MM.1S (cell line): Measurements from ENCODE around the gene ADGRD1.

Experiments
- DNase-seq: peaks from one replicate; pipeline ENCODE4 v3.0.0-alpha.2; 2015
- H2AFZ ChIP-seq: fragments of 300-600 bp; sonication (generic); 2 replicates; pipeline ENCODE4 v1.6.0; 2016; ENCODE audit warnings: antibody characterized with exemption, low read length
- H3F3A ChIP-seq: fragments of 300-600 bp; sonication (generic); 2 replicates; pipeline ENCODE4 v1.6.1; 2016; ENCODE audit warnings: mild to moderate bottlenecking, antibody characterized with exemption, low read length, moderate library complexity, mixed read lengths; ENCODE audit not compliant: insufficient read depth
- H3K27ac ChIP-seq: fragments of 300-600 bp; sonication (generic); 2 replicates; pipeline ENCODE4 v1.5.1; 2016; ENCODE audit warnings: mild to moderate bottlenecking, low read length
- H3K27me3 ChIP-seq: fragments of 300-600 bp; sonication (generic); replicated peaks from 2 replicates; pipeline ENCODE4 v1.6.0; 2016; ENCODE audit warnings: low read length; ENCODE audit not compliant: insufficient read depth
- H3K36me3 ChIP-seq: fragments of 300-600 bp; sonication (generic); replicated peaks from 2 replicates; pipeline ENCODE4 v1.6.1; 2016; ENCODE audit warnings: mild to moderate bottlenecking, low read length, mixed read lengths; ENCODE audit not compliant: insufficient read depth
- H3K4me1 ChIP-seq: fragments of 300-600 bp; sonication (generic); 2 replicates; pipeline ENCODE4 v1.6.1; 2016; ENCODE audit warnings: low read length, mixed read lengths
- H3K4me2 ChIP-seq: fragments of 300-600 bp; sonication (generic); 2 replicates; pipeline ENCODE4 v1.6.0; 2016; ENCODE audit warnings: low read depth, low read length
- H3K4me3 ChIP-seq: fragments of 300-600 bp; sonication (generic); 2 replicates; pipeline ENCODE4 v1.5.1; 2016; ENCODE audit warnings: low read length, mixed read lengths
- H3K79me2 ChIP-seq: fragments of 300-600 bp; sonication (generic); 2 replicates; pipeline ENCODE4 v1.6.1; 2016; ENCODE audit warnings: mixed run types, low read length, mixed read lengths
- H3K9ac ChIP-seq: fragments of 300-600 bp; sonication (generic); 2 replicates; pipeline ENCODE4 v1.6.1; 2016; ENCODE audit warnings: low read length, mixed read lengths
- H3K9me2 ChIP-seq: fragments of 300-600 bp; sonication (generic); replicated peaks from 2 replicates; pipeline ENCODE4 v1.6.1; 2016; ENCODE audit warnings: mild to moderate bottlenecking, low read length, mixed read lengths; ENCODE audit not compliant: insufficient read depth
- H3K9me3 ChIP-seq: fragments of 300-600 bp; sonication (generic); replicated peaks from 2 replicates; pipeline ENCODE4 v1.6.1; 2016; ENCODE audit warnings: mild to moderate bottlenecking, low read length, mixed read lengths; ENCODE audit not compliant: insufficient read depth
- H4K20me1 ChIP-seq: fragments of 300-600 bp; sonication (generic); 2 replicates; pipeline ENCODE4 v1.6.1; 2016; ENCODE audit warnings: mild to moderate bottlenecking, low read length, moderate library complexity, mixed read lengths; ENCODE audit not compliant: insufficient read depth
- EZH2 ChIP-seq: fragments of 300-600 bp; sonication (generic); optimal IDR thresholded peaks from 2 replicates; pipeline ENCODE3; 2017; ENCODE audit warnings: low read depth, mild to moderate bottlenecking, antibody characterized with exemption, low read length, mixed read lengths
- EZH2phosphoT487 ChIP-seq: fragments of 300-600 bp; sonication (generic); IDR thresholded peaks from 2 replicates; pipeline ENCODE4 v1.6.1; 2018; ENCODE audit warnings: antibody characterized with exemption, low read length
- TF ChIP-seq, protein P1 (sequence below): fragments of 300-600 bp; sonication (generic); IDR thresholded peaks from 2 replicates; pipeline ENCODE4 v1.5.1; 2016; ENCODE audit warnings: antibody characterized with exemption, low read length, mixed read lengths

Gene ADGRD1

DNA sequence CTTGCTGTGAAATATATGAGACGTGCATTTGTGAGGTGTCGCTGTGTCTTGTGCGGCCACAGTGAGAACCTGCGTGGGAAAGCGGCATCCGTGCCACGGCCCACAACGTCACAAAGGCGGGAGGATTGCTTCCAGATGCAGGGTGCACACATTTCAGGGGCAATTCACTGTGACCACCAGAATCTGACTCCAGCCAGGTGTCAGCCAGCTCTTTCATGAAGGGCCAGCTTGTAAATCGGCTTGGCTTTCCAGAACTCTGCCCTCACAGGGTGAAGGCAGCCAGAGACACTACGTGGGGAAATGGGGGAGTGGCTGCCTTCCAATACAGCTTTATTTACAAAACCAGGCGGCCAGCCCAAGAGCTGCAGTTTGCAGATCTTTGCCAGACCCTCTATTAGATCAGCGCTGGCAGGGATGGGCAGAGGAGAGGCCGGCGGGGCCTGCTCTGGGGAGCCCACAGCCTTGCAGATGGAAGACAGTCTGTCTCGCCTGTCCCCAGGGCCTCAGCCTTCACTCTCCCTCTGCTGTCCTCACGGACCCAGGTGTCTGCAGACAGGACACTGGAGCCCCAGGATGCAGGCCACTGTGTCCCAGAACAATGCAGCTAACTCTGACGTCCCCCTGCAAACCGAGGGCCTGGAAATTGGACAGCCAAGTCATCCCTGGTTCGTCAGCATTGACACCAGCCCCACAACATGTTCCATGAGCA, 53.5 kb downstream of the ADGRD1 start:
- Histone ChIP-seq H3K27me3 (no peaks in the 10 kb centered on the region; the same call in 1 of the 2 replicates), H3F3A (no peaks in the 10 kb centered on the region), H3K4me1 (no peaks in the 10 kb centered on the region), H3K79me2 (no peaks in the 10 kb centered on the region), H4K20me1 (no peaks in the 10 kb centered on the region), H3K9me2 (no peaks in the 10 kb centered on the region), H3K4me3 (no peak overlapping the region), H2AFZ (no peak overlapping the region), H3K9ac (no peak overlapping the region), H3K9me3 (no peaks in the 10 kb centered on the region), H3K36me3 (no peaks in the 10 kb centered on the region), H3K4me2 (no peak overlapping the region), H3K27ac (no peak overlapping the region)
- no peak for DNase-seq
- TF ChIP-seq EZH2phosphoT487 = no peak
- TF ChIP-seq EZH2 = no peak
- TF ChIP-seq, protein P1, sequence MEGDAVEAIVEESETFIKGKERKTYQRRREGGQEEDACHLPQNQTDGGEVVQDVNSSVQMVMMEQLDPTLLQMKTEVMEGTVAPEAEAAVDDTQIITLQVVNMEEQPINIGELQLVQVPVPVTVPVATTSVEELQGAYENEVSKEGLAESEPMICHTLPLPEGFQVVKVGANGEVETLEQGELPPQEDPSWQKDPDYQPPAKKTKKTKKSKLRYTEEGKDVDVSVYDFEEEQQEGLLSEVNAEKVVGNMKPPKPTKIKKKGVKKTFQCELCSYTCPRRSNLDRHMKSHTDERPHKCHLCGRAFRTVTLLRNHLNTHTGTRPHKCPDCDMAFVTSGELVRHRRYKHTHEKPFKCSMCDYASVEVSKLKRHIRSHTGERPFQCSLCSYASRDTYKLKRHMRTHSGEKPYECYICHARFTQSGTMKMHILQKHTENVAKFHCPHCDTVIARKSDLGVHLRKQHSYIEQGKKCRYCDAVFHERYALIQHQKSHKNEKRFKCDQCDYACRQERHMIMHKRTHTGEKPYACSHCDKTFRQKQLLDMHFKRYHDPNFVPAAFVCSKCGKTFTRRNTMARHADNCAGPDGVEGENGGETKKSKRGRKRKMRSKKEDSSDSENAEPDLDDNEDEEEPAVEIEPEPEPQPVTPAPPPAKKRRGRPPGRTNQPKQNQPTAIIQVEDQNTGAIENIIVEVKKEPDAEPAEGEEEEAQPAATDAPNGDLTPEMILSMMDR = no peak

DNA sequence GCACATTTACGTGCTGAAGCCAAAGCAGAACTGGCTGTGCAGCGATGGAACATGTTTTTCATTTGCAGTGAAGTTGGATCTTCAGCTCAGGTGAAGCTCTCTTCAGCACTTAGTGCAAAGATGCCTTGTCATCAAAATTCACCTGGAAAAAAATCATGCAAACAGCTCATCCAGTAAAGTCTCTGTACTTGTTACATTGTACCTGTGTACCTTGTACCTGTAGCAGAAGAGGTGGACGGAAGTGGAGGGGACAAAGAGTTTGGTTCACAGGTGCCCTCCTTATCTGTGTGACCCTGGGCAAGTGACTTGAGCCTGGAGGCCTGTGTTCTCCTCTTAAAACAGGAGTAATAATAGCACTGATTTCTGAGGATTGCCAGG, 54.0 kb downstream of the ADGRD1 start:
- no peaks in the 10 kb centered on the region; the same call in 1 of the 2 replicates for H3K27me3 ChIP-seq
- no peaks in the 10 kb centered on the region for H4K20me1 ChIP-seq
- TF ChIP-seq EZH2 = no peak
- TF ChIP-seq, protein P1 = no peak
- no peak for TF ChIP-seq EZH2phosphoT487
- no peaks in the 10 kb centered on the region for H3K9me2 ChIP-seq
- H3K27ac ChIP-seq = no peak overlapping the region
- DNase-seq = no peak
- H3K4me3 ChIP-seq = no peak overlapping the region
- no peaks in the 10 kb centered on the region for H3K36me3 ChIP-seq
- no peak overlapping the region for H3K4me2 ChIP-seq
- no peak overlapping the region for H2AFZ ChIP-seq
- H3K9me3 ChIP-seq = no peaks in the 10 kb centered on the region
- no peak overlapping the region for H3K9ac ChIP-seq
- H3K79me2 ChIP-seq = no peaks in the 10 kb centered on the region
- H3F3A ChIP-seq = no peaks in the 10 kb centered on the region
- H3K4me1 ChIP-seq = no peaks in the 10 kb centered on the region

DNA sequence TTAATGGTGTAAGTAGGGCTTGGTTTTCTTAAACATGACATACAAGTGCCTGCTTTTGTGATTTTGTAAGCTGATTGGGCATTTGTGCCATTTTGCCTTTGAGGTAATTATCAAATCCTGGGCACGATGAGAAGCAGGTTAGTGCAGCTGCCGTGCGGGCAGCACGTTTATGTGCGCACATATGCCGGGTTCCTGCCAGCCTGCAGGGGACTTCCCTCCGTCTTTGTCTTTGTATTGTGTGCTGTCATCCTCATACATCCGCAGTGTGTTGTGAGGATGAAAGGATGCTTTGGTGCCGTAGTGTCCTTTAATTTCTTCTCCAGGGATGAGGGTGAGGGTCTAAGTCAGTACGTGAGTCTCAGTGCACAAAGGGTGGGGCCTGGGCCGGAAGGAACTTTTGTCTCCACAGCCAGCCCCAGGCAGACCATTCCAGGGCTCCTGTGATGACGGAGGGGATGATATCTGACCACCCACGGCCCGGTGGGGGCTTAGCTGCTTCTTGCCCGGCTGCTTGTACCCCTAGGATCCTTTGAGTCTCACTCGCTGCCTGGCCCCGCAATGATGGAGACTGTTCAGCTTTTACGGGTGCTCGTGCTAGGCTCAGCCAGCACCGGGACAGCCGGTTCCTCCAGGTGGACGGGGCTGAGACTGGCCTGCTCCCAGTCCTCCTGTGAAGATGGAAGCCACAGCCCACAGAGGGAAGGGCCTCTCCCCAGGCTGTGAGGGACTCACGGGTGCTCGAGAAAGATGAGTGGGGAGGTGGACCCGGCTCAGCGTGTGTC, 54.6 kb downstream of the ADGRD1 start:
- Histone ChIP-seq H3K27ac (no peak overlapping the region), H3K79me2 (no peaks in the 10 kb centered on the region), H3K4me2 (no peak overlapping the region), H3K36me3 (no peaks in the 10 kb centered on the region), H3K4me1 (no peaks in the 10 kb centered on the region), H3K4me3 (no peak overlapping the region), H3F3A (no peaks in the 10 kb centered on the region), H3K9me3 (no peaks in the 10 kb centered on the region), H3K9ac (no peak overlapping the region), H2AFZ (no peak overlapping the region), H3K9me2 (no peaks in the 10 kb centered on the region), H4K20me1 (no peaks in the 10 kb centered on the region), H3K27me3 (no peaks in the 10 kb centered on the region; the same call in 1 of the 2 replicates)
- TF ChIP-seq, protein P1 = no peak
- no peak for TF ChIP-seq EZH2
- no peak for TF ChIP-seq EZH2phosphoT487
- DNase-seq = no peak
